Peyer's patch (tissue), 4 donors: ENCODE measurements around the gene OXTR.

ENCODE experiments used
- CTCF ChIP-seq, 6 experiments: fragments of 450-650 bp in 4 of 6; fragments of 200-600 bp in 2 of 6; sonication (generic) in 1 of 6; IDR thresholded peaks; one replicate each; pipeline ENCODE4 v1.5.1; 2017 to 2019; ENCODE audit warnings: antibody characterized with exemption in 6 of 6, mild to moderate bottlenecking in 3 of 6, moderate library complexity in 1 of 6
- POLR2A ChIP-seq, 2 donors: fragments of 450-650 bp; IDR thresholded peaks; one replicate each; pipeline ENCODE4 v1.5.1; 2017; ENCODE audit warnings: antibody characterized with exemption in 2 of 2, mild to moderate bottlenecking in 2 of 2, moderate library complexity in 2 of 2

GRCh38 chr3:8780279-8780678 is 10.9 kb upstream of the OXTR start:
- TF ChIP-seq CTCF (IDR thresholded peaks at IDR 0.05) (no peak), POLR2A (IDR thresholded peaks at IDR 0.05) (no peak)
